GM18520 (cell line): ENCODE measurements around the gene ZBED6.
"Not testable (repeated sequence)": the region's sequence is repeated elsewhere in the genome, so short reads cannot be mapped to it uniquely, and the experiment has no call there.

ENCODE experiments used
- ATAC-seq: cut with Tn5 transposase; IDR thresholded peaks from one replicate; pipeline ENCODE4 v1.9.1; 2021; ENCODE audit not compliant: unreplicated experiment

Gene ZBED6

GRCh38 chr1:203778789-203779188 is 16.6 kb upstream of the ZBED6 start:
- no peak for ATAC-seq

GRCh38 chr1:203781962-203782361 is 13.5 kb upstream of the ZBED6 start:
- ATAC-seq: no peak

DNA sequence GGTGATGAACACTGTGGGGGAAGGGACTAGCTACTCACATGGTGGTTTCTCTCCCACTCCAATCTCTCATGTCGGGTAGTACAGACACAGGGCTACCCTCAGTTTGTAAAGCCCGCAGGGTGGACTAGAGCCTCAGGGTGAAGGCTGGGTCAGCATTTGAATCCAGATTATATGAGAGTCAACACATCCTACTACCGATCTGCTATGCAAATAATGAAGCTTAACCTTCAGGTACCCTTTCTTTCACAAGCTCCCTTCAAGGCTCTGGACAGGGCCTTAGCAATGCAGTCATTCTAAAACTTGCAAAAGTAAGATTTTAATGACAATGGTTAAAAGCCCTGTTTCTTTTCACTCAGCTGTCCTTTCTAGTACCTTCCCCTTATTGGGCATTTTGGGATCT is 5.5 kb upstream of the ZBED6 start:
- no peak for ATAC-seq

DNA sequence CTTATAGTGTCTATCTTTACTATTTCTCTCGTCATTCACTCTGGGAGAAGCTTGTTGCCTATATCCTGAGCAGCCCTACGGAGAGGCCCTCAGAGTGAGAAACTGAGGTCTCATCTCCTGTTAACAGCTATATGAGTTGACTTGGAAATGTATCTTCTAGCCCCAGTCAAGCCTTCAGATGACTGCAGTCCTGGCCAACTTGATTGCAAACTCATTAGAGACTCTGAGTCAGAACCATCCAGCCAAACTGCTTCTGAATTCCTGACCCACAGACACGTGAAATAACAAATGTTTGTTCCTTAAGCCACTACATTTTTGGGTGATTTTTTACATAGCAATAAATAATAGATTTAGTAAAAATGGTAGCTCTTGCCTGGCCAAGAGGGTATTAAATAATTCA is 3.9 kb upstream of the ZBED6 start:
- no peak for ATAC-seq

GRCh38 chr1:203792486-203792885 is 2.9 kb upstream of the ZBED6 start:
- ATAC-seq: no peak

DNA sequence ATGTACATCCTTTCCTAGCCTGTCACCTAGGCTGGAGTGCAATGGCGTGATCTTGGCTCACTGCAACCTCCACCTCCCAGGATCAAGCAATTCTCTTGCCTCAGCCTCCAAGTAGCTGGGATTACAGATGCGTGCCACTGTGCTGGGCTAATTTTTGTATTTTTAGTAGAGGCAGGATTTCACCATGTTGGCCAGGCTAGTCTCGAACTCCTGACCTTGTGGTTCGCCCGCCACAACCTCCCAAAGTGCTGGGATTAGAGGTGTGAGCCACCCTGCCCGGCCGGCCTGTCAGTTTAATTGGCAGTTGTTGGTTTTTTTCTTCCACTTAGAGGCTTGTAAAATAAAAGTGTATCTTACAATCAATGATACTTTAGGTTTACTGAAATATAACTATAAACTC is 1.9 kb upstream of the ZBED6 start:
- ATAC-seq: not testable (repeated sequence)

GRCh38 chr1:203794764-203795440 is 521 bp upstream of the ZBED6 start:
- no peak for ATAC-seq

GRCh38 chr1:203796236-203796605 is 798 bp downstream of the ZBED6 start:
- ATAC-seq: no peak

- no peak for ATAC-seq
Observed at GRCh38 chr1:203797216-203797615, 1.8 kb downstream of the ZBED6 start.

DNA sequence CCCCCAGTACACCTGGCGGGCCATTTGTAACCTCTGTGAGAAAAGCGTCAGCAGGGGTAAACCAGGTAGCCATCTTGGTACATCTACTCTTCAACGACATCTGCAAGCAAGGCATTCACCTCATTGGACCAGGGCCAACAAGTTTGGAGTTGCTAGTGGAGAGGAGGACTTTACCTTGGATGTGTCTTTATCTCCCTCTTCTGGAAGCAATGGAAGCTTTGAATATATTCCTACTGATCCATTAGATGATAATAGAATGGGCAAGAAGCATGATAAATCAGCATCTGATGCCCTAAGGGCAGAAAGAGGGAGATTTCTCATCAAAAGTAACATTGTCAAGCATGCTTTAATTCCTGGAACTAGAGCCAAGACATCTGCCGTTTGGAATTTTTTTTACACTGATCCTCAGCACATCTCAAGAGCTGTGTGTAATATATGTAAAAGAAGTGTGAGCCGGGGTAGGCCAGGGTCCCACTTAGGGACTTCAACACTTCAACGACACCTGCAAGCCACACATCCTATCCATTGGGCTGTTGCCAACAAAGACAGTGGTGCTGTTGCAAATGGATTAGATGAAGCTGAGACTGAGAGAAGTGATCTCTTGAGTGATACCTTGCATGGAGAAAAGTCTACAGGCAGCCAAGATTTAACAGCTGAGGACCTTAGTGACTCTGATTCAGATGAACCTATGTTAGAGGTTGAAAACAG is 2.7 kb downstream of the ZBED6 start:
- ATAC-seq: no peak

- ATAC-seq: no peak
Observed at GRCh38 chr1:203799157-203799556, 3.7 kb downstream of the ZBED6 start.

- no peak for ATAC-seq
Observed at GRCh38 chr1:203799971-203800370, 4.5 kb downstream of the ZBED6 start.

- no peak for ATAC-seq
Observed at GRCh38 chr1:203805689-203806088, 10.3 kb downstream of the ZBED6 start.

DNA sequence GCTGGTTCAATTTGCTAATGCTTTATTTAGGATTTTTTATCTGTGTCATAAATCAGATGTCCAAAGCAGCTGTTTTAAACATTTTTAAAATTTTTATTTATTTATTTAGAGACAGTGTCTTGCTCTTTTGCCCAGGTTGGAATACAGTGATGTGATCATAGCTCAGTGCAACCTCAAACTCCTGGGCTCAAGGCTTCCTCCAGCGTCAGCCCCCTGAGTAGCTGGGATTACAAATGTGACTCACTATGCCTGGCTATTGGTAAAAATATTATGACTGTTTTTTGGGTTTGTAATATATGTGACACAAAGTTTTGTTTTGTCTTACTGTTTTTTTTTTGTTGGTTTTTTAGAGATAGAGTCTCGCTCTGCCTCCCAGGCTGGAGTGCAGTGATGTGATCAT is 11.8 kb downstream of the ZBED6 start:
- no peak for ATAC-seq

GRCh38 chr1:203813581-203814341 is 18.3 kb downstream of the ZBED6 start:
- no peak for ATAC-seq

GRCh38 chr1:203818399-203818798 is 23.0 kb downstream of the ZBED6 start:
- ATAC-seq: no peak

DNA sequence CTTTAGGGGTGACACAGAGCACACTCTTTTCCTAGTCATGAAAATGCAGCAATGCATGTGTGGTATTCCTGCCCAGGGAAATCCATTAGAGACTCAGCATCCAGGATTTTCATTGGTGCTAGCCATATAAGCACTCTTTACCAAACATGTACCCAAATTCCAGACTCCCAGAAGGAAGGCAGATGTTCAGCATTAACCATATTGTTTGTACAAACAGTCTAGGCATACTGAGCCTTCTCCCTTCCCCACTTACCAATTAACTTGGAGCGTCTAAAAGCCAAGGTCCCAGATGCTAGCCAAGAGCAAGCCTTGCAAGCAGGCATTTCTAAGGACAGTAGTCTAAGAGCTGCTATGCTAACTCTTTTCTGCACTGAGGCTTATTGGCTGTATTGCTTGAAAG is 27.9 kb downstream of the ZBED6 start:
- no peak for ATAC-seq

DNA sequence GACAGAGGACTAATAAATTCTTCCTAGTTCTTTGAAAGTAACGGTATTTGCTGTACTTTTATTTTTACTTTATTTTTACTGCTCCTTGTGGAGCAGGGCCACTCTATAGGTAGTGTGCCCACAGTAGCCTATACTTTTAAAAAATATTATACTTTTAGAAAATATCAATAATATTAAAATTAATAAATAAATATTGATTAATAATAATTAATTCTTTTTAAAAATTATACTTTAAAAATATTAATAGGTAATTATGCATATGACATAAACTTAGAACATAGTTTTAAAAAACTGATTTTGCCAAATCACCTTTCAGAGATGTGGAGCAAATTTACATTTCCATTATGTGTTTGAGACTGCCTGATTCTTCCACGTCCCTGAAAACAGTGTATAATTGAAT is 30.8 kb downstream of the ZBED6 start:
- ATAC-seq: no peak

- no peak for ATAC-seq
Observed at GRCh38 chr1:203828002-203828401, 32.6 kb downstream of the ZBED6 start.

- no peak for ATAC-seq
Observed at GRCh38 chr1:203828503-203828902, 33.1 kb downstream of the ZBED6 start.

- not testable (repeated sequence) for ATAC-seq
Observed at GRCh38 chr1:203829247-203829646, 33.8 kb downstream of the ZBED6 start.

DNA sequence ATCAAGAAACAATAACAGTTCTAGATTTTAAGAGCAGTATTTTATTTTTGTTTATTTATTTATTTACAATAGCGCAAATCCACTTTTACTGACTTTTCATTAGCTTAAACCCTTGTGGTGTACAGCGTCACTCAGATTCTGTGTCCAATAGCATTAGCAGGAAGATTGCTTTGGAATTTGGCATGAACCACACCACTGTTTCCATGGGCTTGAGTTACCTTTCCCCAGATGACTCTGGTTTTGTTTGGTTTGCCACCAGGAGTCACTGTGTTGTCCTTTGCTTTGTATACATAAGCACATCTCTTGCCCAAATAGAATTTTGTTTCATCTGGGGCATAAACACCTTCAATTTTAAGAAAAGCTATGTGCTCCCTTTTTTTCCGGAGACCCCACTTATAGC is 40.1 kb downstream of the ZBED6 start:
- no peak for ATAC-seq
